GM18498 (cell line): ENCODE measurements around the gene CLTRN.
"Not testable (repeated sequence)": the region's sequence is repeated elsewhere in the genome, so short reads cannot be mapped to it uniquely, and the experiment has no call there.

Experiments used
- ATAC-seq: cut with Tn5 transposase; IDR thresholded peaks from one replicate; pipeline ENCODE4 v1.9.1; 2021; ENCODE audit warnings: mild to moderate bottlenecking, moderate library complexity; ENCODE audit not compliant: unreplicated experiment

The CLTRN gene

GRCh38 chrX:15653961-15654360 is 10.6 kb downstream of the CLTRN start:
- ATAC-seq = no peak

- not testable (repeated sequence) for ATAC-seq
Measured at GRCh38 chrX:15647510-15647909, 17.1 kb downstream of the CLTRN start.

- ATAC-seq = no peak
Measured at GRCh38 chrX:15646543-15646942, 18.1 kb downstream of the CLTRN start.

GRCh38 chrX:15646031-15646430 is 18.6 kb downstream of the CLTRN start:
- ATAC-seq = no peak

- ATAC-seq = no peak
Measured at GRCh38 chrX:15645266-15645665, 19.3 kb downstream of the CLTRN start.

- no peak for ATAC-seq
Measured at GRCh38 chrX:15644560-15644872, 20.1 kb downstream of the CLTRN start.

GRCh38 chrX:15643786-15644559 is 20.6 kb downstream of the CLTRN start:
- ATAC-seq = no peak

GRCh38 chrX:15631637-15632036 is 33.0 kb downstream of the CLTRN start:
- ATAC-seq = no peak

GRCh38 chrX:15623054-15623453 is 41.6 kb downstream of the CLTRN start:
- no peak for ATAC-seq

- no peak for ATAC-seq
Measured at GRCh38 chrX:15619053-15619755, 45.4 kb downstream of the CLTRN start.

- no peak for ATAC-seq
Measured at GRCh38 chrX:15617111-15617510, 47.5 kb downstream of the CLTRN start.

GRCh38 chrX:15616531-15616930 is 48.1 kb downstream of the CLTRN start:
- no peak for ATAC-seq

GRCh38 chrX:15607067-15607466 is 57.5 kb downstream of the CLTRN start:
- ATAC-seq = no peak

- no peak for ATAC-seq
Measured at GRCh38 chrX:15606136-15606535, 58.5 kb downstream of the CLTRN start.

GRCh38 chrX:15605226-15605625 is 59.4 kb downstream of the CLTRN start:
- ATAC-seq = no peak

- no peak for ATAC-seq
Measured at GRCh38 chrX:15602761-15603160, 61.8 kb downstream of the CLTRN start.

GRCh38 chrX:15601932-15602331 is 62.7 kb downstream of the CLTRN start:
- ATAC-seq = no peak

- no peak for ATAC-seq
Measured at GRCh38 chrX:15600745-15601144, 63.9 kb downstream of the CLTRN start, which contains the start of gene ACE2. Gene ACE2, minus strand, starts transcription at chrX:15600960. Its CDS starts 49 bp downstream, at chrX:15600911.

- no peak for ATAC-seq
Measured at GRCh38 chrX:15600049-15600448, 64.6 kb downstream of the CLTRN start.

GRCh38 chrX:15599461-15599860 is 65.1 kb downstream of the CLTRN start:
- ATAC-seq = no peak

GRCh38 chrX:15598026-15598425 is 66.6 kb downstream of the CLTRN start:
- ATAC-seq = no peak

- no peak for ATAC-seq
Measured at GRCh38 chrX:15594371-15594770, 70.2 kb downstream of the CLTRN start.
